Measurements from ENCODE around the gene HPGD. TPM values are rescaled to one million over a fixed set of nuclear protein-coding genes. Genes with fewer than 3 reads are reported as not detected.
A peak's percentile ranks its signal among the peaks of the same experiment; 100 is the strongest.

Gene HPGD
- total RNA-seq, 1 experiment from 2014 or later: 9.5 TPM

GRCh38 chr4:174534461-174534860, 12.2 kb upstream of the HPGD start:
- no peak for DNase-seq (ENCODE audit: low read depth, low spot score)
- in situ Hi-C loops (cut with HindIII; ENCODE audit: low pct_unique_long_range_greater_than_20kb, low sequenced_read_pairs): no loop called here

DNA sequence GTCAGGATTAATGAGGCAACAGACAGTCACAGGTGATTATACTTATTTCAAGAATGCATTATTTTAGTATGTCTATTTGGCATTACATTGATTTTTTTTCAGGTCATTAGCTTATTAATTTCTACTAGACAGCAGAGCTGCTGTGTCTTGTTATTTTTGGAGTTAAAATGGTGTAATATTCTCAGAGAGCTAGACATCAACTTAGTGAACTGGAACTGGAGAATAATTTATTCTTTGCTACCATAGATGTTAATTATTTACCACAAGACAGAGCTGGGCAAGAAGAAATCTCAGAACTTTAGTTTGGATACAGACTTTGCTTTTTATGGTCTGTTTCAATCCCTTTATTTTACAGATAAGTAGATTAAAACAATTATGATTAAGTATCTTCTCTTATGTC, 10.2 kb upstream of the HPGD start:
- in situ Hi-C loops (cut with HindIII; ENCODE audit: low pct_unique_long_range_greater_than_20kb, low sequenced_read_pairs): no loop called here
- DNase-seq (ENCODE audit: low read depth, low spot score): no peak

- in situ Hi-C loops (cut with HindIII; ENCODE audit: low pct_unique_long_range_greater_than_20kb, low sequenced_read_pairs): no loop called here
- no peak for DNase-seq (ENCODE audit: low read depth, low spot score)
Measured at GRCh38 chr4:174531486-174531885, 9.2 kb upstream of the HPGD start.

- DNase-seq (ENCODE audit: low read depth, low spot score): no peak
- in situ Hi-C loops (cut with HindIII; ENCODE audit: low pct_unique_long_range_greater_than_20kb, low sequenced_read_pairs): no loop called here
Measured at GRCh38 chr4:174528226-174528625, 5.9 kb upstream of the HPGD start.

DNA sequence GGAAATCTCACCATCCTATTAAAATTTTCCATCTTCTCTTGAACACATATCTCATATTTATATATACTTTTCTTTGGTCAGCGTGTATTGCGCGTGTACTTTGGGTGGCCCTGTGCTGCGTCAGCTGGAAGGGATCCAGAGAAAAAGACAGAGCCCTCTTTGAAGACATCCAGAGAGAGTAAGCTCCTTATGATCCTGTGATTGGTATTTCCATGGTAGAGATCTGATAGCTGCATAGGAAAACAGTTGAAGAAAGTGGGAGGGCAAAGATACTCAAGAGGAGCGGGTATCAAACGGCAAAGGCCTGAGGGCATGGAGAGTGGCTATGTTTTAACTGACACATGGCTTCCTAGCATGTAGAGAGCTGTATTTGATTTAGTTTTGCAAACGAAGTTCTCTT, 4.4 kb upstream of the HPGD start:
- in situ Hi-C loops (cut with HindIII; ENCODE audit: low pct_unique_long_range_greater_than_20kb, low sequenced_read_pairs): no loop called here
- peak; percentile 98 for DNase-seq (ENCODE audit: low read depth, low spot score)

GRCh38 chr4:174524242-174524641, 2.0 kb upstream of the HPGD start:
- in situ Hi-C loops (cut with HindIII; ENCODE audit: low pct_unique_long_range_greater_than_20kb, low sequenced_read_pairs): no loop called here
- DNase-seq (ENCODE audit: low read depth, low spot score): no peak

DNA sequence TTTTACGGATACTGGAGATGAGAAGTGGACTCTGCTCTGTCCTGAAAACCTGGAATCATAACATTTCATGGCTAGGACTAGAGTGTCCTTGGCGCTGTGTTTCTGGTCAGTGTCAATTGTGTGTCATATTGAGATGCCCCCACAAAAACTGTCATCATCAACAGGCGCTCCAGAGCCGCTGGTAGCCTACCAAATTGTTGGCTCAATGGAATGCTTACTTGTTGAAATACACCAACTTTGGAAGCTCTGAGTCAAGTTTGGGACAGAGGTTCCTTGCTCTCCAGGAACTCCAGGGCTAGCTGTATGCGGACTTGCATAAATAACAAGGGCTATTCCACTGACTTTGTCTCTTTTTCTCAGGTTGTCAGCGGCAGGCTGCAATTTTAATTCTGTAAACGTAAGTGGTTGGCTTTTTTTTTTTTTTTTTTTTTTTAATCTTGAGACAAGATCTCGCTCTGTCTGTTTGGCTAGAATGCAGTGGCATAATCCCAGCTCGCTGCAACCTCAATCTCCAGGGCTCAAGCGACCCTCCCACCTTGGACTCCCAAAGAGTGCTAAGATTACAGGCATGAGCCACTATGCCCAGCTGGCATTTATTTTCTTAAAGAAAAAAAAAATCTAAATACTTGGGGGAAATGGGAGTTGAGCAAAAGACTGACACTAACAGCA, 871 bp upstream of the HPGD start:
- DNase-seq (ENCODE audit: low read depth, low spot score): peak; percentile 45
- in situ Hi-C loops (cut with HindIII; ENCODE audit: low pct_unique_long_range_greater_than_20kb, low sequenced_read_pairs): no loop called here

- in situ Hi-C loops (cut with HindIII; ENCODE audit: low pct_unique_long_range_greater_than_20kb, low sequenced_read_pairs): no loop called here
- DNase-seq (ENCODE audit: low read depth, low spot score): peak; percentile 21
Measured at GRCh38 chr4:174521800-174522182, 497 bp downstream of the HPGD start.

- in situ Hi-C loops (cut with HindIII; ENCODE audit: low pct_unique_long_range_greater_than_20kb, low sequenced_read_pairs): no loop called here
- DNase-seq (ENCODE audit: low read depth, low spot score): no peak
Measured at GRCh38 chr4:174520660-174521059, 1.6 kb downstream of the HPGD start.

- in situ Hi-C loops (cut with HindIII; ENCODE audit: low pct_unique_long_range_greater_than_20kb, low sequenced_read_pairs): no loop called here
- DNase-seq (ENCODE audit: low read depth, low spot score): no peak
Measured at GRCh38 chr4:174517502-174518445, 4.5 kb downstream of the HPGD start.

GRCh38 chr4:174516794-174517193, 5.5 kb downstream of the HPGD start:
- in situ Hi-C loops (cut with HindIII; ENCODE audit: low pct_unique_long_range_greater_than_20kb, low sequenced_read_pairs): no loop called here
- DNase-seq (ENCODE audit: low read depth, low spot score): no peak

DNA sequence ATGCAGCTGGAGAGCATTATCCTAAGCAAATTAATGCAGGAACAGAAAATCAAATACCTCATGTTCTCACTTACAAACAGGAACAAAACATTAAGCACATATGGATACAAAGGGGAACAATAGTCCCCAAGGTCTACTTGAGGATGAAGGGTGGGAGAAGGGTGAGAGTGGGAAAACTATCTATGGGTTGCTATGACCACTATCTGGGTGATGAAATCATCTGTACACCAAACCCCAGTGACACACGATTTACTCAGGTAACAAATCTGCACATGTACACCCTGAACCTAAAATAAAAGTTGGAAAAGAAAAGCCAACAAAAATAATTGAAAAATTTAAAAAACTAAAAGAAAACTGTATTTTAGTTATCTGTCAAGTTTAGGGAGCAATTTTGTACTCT, 5.9 kb downstream of the HPGD start:
- in situ Hi-C loops (cut with HindIII; ENCODE audit: low pct_unique_long_range_greater_than_20kb, low sequenced_read_pairs): no loop called here
- DNase-seq (ENCODE audit: low read depth, low spot score): no peak

GRCh38 chr4:174512745-174513144, 9.5 kb downstream of the HPGD start:
- in situ Hi-C loops (cut with HindIII; ENCODE audit: low pct_unique_long_range_greater_than_20kb, low sequenced_read_pairs): no loop called here
- DNase-seq (ENCODE audit: low read depth, low spot score): no peak

GRCh38 chr4:174505892-174506291, 16.4 kb downstream of the HPGD start:
- in situ Hi-C loops (cut with HindIII; ENCODE audit: low pct_unique_long_range_greater_than_20kb, low sequenced_read_pairs): no loop called here
- no peak for DNase-seq (ENCODE audit: low read depth, low spot score)

DNA sequence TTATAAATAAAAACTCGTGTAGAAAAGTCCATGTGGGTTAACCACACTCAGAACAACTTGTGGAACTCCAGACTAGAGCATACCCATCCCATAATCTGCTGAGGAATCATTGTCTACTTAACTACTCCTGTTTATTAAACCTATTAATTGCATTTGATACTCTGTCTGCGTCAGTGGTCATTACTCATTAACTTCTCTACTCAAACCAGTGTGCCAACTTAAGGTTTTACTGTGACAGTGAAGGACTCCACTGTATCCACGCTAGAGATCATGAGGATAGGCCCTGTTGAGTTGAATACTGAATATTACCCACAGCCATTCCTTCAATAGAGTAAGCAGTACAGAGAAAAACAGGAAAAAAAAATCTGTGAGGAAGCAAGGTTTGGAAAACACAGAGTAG, 17.3 kb downstream of the HPGD start:
- in situ Hi-C loops (cut with HindIII; ENCODE audit: low pct_unique_long_range_greater_than_20kb, low sequenced_read_pairs): no loop called here
- DNase-seq (ENCODE audit: low read depth, low spot score): no peak

- in situ Hi-C loops (cut with HindIII; ENCODE audit: low pct_unique_long_range_greater_than_20kb, low sequenced_read_pairs): no loop called here
- DNase-seq (ENCODE audit: low read depth, low spot score): no peak
Measured at GRCh38 chr4:174503079-174503715, 19.1 kb downstream of the HPGD start.

- in situ Hi-C loops (cut with HindIII; ENCODE audit: low pct_unique_long_range_greater_than_20kb, low sequenced_read_pairs): no loop called here
Measured at GRCh38 chr4:174496631-174497432, 25.5 kb downstream of the HPGD start.

DNA sequence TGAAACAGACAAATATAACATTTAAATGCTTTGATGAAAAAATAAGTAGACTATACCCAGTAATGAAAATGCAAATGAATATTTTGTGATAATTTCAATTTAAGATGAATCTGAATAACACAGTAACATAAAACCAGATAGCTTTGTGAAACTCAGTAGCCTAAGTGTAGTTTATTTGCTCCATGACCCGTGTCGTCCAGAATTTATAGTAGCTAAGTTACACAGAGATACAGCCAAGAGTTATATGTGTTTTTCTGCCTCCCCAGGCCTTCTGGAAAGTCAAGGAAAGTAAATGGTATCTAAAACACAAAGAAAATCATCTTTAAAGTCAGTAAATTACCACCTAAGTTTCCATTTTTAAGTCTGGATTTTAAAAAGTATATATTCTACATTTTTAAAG, 26.7 kb downstream of the HPGD start:
- in situ Hi-C loops (cut with HindIII; ENCODE audit: low pct_unique_long_range_greater_than_20kb, low sequenced_read_pairs): no loop called here
- no peak for DNase-seq (ENCODE audit: low read depth, low spot score)

More at GRCh38 chr4:174496631-174497432, 25.5 kb downstream of the HPGD start:
- no peak for DNase-seq (ENCODE audit: low read depth, low spot score)
